ENCODE results near the gene OR10A3. TPM values are rescaled to one million over a fixed set of nuclear protein-coding genes. Genes with fewer than 3 reads are reported as not detected.

OR10A3 gene
- total RNA-seq, 3 donors from 2014 or later, result not detected

DNA sequence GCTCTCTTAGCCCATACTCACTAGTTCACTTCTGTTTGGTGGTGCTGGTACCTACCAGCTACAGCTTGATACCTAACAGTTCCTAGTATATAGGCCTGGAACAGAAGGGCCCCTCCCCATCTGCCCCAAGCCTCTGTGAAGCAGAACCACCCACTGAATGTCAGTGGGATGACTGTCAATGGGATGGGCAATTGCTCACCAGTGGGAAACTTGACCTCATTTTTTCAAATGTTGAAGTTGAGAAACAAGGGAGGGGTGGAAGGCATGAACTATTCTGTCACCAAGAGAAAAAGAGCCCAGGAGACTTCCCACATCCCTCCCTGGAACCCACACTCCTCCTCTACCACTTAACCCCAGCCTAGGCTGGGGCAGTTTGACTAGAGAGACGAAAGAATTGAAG is 23.9 kb upstream of the OR10A3 start, which contains the start of gene NLRP10:
NLRP10 (minus strand) TSS at position 62 of the 400 bp plus-strand sequence. CDS start 1,952 bp downstream, outside the sequence.
- no peak for DNase-seq (ENCODE audit: low spot score in 2 of 2)
- Histone ChIP-seq H3K27me3 (no peaks in the 10 kb centered on the region), H3K36me3 (no peaks in the 10 kb centered on the region), H3K27ac (no peak within 1 kb of the TSS), H3K9me3 (no peaks in the 10 kb centered on the region), H3K4me1 (no peaks in the 10 kb centered on the region), H3K4me3 (no peak within 1 kb of the TSS)
- no peak for TF ChIP-seq POLR2AphosphoS5 (IDR thresholded peaks at IDR 0.05)
- TF ChIP-seq, protein P1, sequence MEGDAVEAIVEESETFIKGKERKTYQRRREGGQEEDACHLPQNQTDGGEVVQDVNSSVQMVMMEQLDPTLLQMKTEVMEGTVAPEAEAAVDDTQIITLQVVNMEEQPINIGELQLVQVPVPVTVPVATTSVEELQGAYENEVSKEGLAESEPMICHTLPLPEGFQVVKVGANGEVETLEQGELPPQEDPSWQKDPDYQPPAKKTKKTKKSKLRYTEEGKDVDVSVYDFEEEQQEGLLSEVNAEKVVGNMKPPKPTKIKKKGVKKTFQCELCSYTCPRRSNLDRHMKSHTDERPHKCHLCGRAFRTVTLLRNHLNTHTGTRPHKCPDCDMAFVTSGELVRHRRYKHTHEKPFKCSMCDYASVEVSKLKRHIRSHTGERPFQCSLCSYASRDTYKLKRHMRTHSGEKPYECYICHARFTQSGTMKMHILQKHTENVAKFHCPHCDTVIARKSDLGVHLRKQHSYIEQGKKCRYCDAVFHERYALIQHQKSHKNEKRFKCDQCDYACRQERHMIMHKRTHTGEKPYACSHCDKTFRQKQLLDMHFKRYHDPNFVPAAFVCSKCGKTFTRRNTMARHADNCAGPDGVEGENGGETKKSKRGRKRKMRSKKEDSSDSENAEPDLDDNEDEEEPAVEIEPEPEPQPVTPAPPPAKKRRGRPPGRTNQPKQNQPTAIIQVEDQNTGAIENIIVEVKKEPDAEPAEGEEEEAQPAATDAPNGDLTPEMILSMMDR (IDR thresholded peaks at IDR 0.05), result no peak
- TF ChIP-seq POLR2A (IDR thresholded peaks at IDR 0.05), result no peak
- intact Hi-C loops (cut with DNase I; ENCODE audit: low total_unique reads), result no loop called here

DNA sequence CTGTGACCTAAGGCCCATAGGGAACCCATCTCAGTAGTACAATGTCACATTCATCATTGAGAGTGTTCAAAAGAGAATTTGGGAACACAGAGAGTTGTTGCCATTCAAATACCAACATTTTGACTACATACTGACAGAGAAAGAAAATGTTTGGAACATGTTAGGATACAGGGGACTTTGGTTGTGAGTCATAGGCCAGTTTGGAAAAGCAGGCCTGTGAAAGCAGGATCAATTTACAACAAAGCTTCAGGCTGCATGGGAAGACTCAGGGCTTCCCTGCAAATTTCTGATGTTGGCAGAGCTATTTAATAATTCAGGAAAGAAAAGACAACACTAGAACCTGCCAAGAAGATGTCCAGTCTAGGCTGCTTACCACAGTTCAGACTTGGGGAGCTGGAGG is 23.4 kb upstream of the OR10A3 start:
- no peak for DNase-seq (ENCODE audit: low spot score in 2 of 2)
- Histone ChIP-seq H3K4me3 (no peak overlapping the region), H3K4me1 (no peaks in the 10 kb centered on the region), H3K9me3 (no peaks in the 10 kb centered on the region), H3K36me3 (no peaks in the 10 kb centered on the region), H3K27ac (no peak overlapping the region), H3K27me3 (no peaks in the 10 kb centered on the region)
- intact Hi-C loops (cut with DNase I; ENCODE audit: low total_unique reads), result no loop called here
- TF ChIP-seq POLR2A (IDR thresholded peaks at IDR 0.05), result no peak
- TF ChIP-seq POLR2AphosphoS5 (IDR thresholded peaks at IDR 0.05), result no peak
- TF ChIP-seq, protein P1 (IDR thresholded peaks at IDR 0.05), result no peak

DNA sequence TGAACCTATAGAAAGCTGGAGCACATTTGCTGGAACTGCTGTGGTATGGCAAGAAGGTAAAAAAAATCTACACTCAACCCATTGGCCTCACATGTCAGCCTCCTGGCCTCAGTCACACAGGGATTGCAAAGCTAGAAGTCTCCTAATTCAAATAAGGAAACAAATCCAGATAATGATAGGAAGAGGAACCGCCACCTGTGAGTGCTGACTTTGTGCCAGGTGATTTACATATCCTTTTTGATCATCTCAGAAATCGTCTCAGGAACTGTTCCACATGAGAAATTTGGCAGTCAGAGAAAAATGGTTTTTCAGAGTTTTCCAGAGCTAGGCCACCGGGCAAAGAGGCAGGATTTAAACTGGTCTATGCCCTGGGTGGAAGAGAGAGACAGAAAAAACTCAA is 22.8 kb upstream of the OR10A3 start:
- no peaks in the 10 kb centered on the region for H3K9me3 ChIP-seq
- no peak overlapping the region for H3K27ac ChIP-seq
- no peaks in the 10 kb centered on the region for H3K36me3 ChIP-seq
- no peaks in the 10 kb centered on the region for H3K27me3 ChIP-seq
- TF ChIP-seq, protein P1 (IDR thresholded peaks at IDR 0.05), result no peak
- TF ChIP-seq POLR2A (IDR thresholded peaks at IDR 0.05), result no peak
- TF ChIP-seq POLR2AphosphoS5 (IDR thresholded peaks at IDR 0.05), result no peak
- intact Hi-C loops (cut with DNase I; ENCODE audit: low total_unique reads), result no loop called here
- H3K4me3 ChIP-seq, result no peak overlapping the region
- no peaks in the 10 kb centered on the region for H3K4me1 ChIP-seq
- DNase-seq (ENCODE audit: low spot score in 2 of 2), result no peak

DNA sequence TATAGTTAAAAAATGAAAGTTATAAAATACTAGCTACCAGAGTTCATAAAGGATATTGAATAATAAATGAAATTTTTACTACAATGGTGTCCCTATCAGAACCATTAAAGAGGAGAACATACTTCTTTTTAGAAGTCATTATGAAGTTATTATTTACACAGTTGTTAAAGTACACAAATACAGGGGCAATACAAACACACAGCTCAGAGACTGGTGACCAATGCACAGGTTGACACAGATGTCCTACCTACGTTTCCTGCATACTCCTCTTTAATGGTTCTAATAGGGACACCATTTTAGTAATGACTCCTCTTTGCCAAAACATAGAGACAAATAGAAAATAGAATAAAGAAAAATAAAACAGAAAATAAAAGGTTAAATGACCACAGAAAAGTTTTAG is 13.7 kb upstream of the OR10A3 start:
- Histone ChIP-seq H3K27me3 (no peaks in the 10 kb centered on the region), H3K27ac (no peak overlapping the region), H3K4me3 (no peak overlapping the region), H3K36me3 (no peaks in the 10 kb centered on the region), H3K4me1 (no peaks in the 10 kb centered on the region), H3K9me3 (peaks cover 0 to 12% of the 10 kb centered on the region in 2 donors)
- intact Hi-C loops (cut with DNase I; ENCODE audit: low total_unique reads), result no loop called here
- no peak for TF ChIP-seq POLR2AphosphoS5 (IDR thresholded peaks at IDR 0.05)
- TF ChIP-seq, protein P1 (IDR thresholded peaks at IDR 0.05), result no peak
- TF ChIP-seq POLR2A (IDR thresholded peaks at IDR 0.05), result no peak
- no peak for DNase-seq (ENCODE audit: low spot score in 2 of 2)

DNA sequence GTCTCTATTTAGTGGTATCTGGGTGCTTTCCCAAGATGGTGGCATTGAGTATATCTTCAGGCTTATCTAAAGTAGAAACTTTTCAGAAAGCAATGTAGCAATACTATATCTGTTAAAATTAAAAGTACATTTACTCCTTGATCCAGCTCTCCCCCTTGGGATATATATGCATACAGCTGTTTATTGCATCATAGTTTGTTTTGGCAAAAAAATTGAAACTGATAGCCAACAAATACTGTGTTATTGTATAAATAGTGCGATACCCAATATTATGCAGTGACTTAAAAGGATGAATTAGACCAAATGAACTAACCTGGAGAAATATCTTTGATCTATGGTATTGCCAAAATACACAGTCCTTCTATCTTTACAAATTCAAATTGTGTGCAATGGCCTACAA is 8.4 kb upstream of the OR10A3 start:
- H3K36me3 ChIP-seq, result no peaks in the 10 kb centered on the region
- H3K4me1 ChIP-seq, result no peaks in the 10 kb centered on the region
- intact Hi-C loops (cut with DNase I; ENCODE audit: low total_unique reads), result no loop called here
- no peak for TF ChIP-seq POLR2AphosphoS5 (IDR thresholded peaks at IDR 0.05)
- no peak for TF ChIP-seq POLR2A (IDR thresholded peaks at IDR 0.05)
- TF ChIP-seq, protein P1 (IDR thresholded peaks at IDR 0.05), result no peak
- no peak for DNase-seq (ENCODE audit: low spot score in 2 of 2)
- H3K27me3 ChIP-seq, result no peaks in the 10 kb centered on the region
- no peak overlapping the region for H3K4me3 ChIP-seq
- H3K27ac ChIP-seq, result no peak overlapping the region
- H3K9me3 ChIP-seq, result peaks cover 0 to 2% of the 10 kb centered on the region in 2 donors

All from breast epithelium (tissue), 4 donors.